HG02938 (cell line): ENCODE data around the gene SIRT4.
"Not testable (repeated sequence)": the region's sequence is repeated elsewhere in the genome, so short reads cannot be mapped to it uniquely, and the experiment has no call there.

ENCODE experiments used
- ATAC-seq: cut with Tn5 transposase; IDR thresholded peaks from one replicate; pipeline ENCODE4 v1.9.1; 2021; ENCODE audit warnings: mild to moderate bottlenecking, moderate library complexity; ENCODE audit not compliant: unreplicated experiment

The SIRT4 gene

GRCh38 chr12:120301962-120302815 is at the start of gene SIRT4:
Gene SIRT4 (plus strand): TSS chr12:120302321. CDS start chr12:120303562, 1,241 bp downstream.
- peak; percentile 96 for ATAC-seq

GRCh38 chr12:120253313-120253712 is 48.8 kb upstream of the SIRT4 start:
- not testable (repeated sequence) for ATAC-seq

GRCh38 chr12:120254809-120255208 is 47.3 kb upstream of the SIRT4 start:
- ATAC-seq: no peak

- no peak for ATAC-seq
Measured at GRCh38 chr12:120257041-120257821, 44.9 kb upstream of the SIRT4 start.

GRCh38 chr12:120258323-120258896 is 43.7 kb upstream of the SIRT4 start:
- no peak for ATAC-seq

- ATAC-seq: no peak
Measured at GRCh38 chr12:120259418-120260202, 42.5 kb upstream of the SIRT4 start.

GRCh38 chr12:120260607-120261006 is 41.5 kb upstream of the SIRT4 start:
- no peak for ATAC-seq

- ATAC-seq: no peak
Measured at GRCh38 chr12:120261951-120262851, 39.9 kb upstream of the SIRT4 start.

- no peak for ATAC-seq
Measured at GRCh38 chr12:120262852-120263747, 39.0 kb upstream of the SIRT4 start.

GRCh38 chr12:120263748-120264085 is 38.4 kb upstream of the SIRT4 start:
- no peak for ATAC-seq

GRCh38 chr12:120264086-120264903 is 37.8 kb upstream of the SIRT4 start:
- ATAC-seq: no peak

GRCh38 chr12:120264904-120265472 is 37.1 kb upstream of the SIRT4 start:
- ATAC-seq: peak; percentile 19

GRCh38 chr12:120265473-120266179 is 36.5 kb upstream of the SIRT4 start, which contains the start of gene PXN:
Gene PXN (minus strand): TSS chr12:120265730. CDS start chr12:120265629, 101 bp downstream.
- ATAC-seq: peak; percentile 49

- no peak for ATAC-seq
Measured at GRCh38 chr12:120266180-120266870, 35.8 kb upstream of the SIRT4 start.

- ATAC-seq: no peak
Measured at GRCh38 chr12:120267736-120268135, 34.4 kb upstream of the SIRT4 start.

GRCh38 chr12:120276734-120277133 is 25.4 kb upstream of the SIRT4 start:
- no peak for ATAC-seq
